ENCODE results near the gene RNFT2.

The RNFT2 gene

GRCh38 chr12:116737774-116738657 lies at the start of gene RNFT2, which contains the start of gene SPRING1:
Gene RNFT2, plus strand, starts transcription at chr12:116738315. Its CDS starts 2,183 bp downstream, at chr12:116740498.
Gene SPRING1, minus strand, starts transcription at chr12:116738069. Its CDS starts 169 bp downstream, at chr12:116737900.
- in situ Hi-C loops (cut with MboI; ENCODE audit: low sequenced_read_pairs) = no loop called here

GRCh38 chr12:116689521-116689920 lies 48.6 kb upstream of the RNFT2 start:
- in situ Hi-C loops (cut with MboI; ENCODE audit: low sequenced_read_pairs) = no loop called here

GRCh38 chr12:116689979-116690744 lies 48.0 kb upstream of the RNFT2 start:
- in situ Hi-C loops (cut with MboI; ENCODE audit: low sequenced_read_pairs) = no loop called here

GRCh38 chr12:116691205-116691604 lies 46.9 kb upstream of the RNFT2 start:
- in situ Hi-C loops (cut with MboI; ENCODE audit: low sequenced_read_pairs) = no loop called here

- in situ Hi-C loops (cut with MboI; ENCODE audit: low sequenced_read_pairs) = no loop called here
These were observed 46.5 kb upstream of the RNFT2 start for GRCh38 chr12:116691636-116692035.

- in situ Hi-C loops (cut with MboI; ENCODE audit: low sequenced_read_pairs) = no loop called here
These were observed 45.5 kb upstream of the RNFT2 start for GRCh38 chr12:116692605-116693004.

- in situ Hi-C loops (cut with MboI; ENCODE audit: low sequenced_read_pairs) = no loop called here
These were observed 44.6 kb upstream of the RNFT2 start for GRCh38 chr12:116693286-116694227.

GRCh38 chr12:116694653-116695463 lies 43.3 kb upstream of the RNFT2 start:
- in situ Hi-C loops (cut with MboI; ENCODE audit: low sequenced_read_pairs) = no loop called here

- in situ Hi-C loops (cut with MboI; ENCODE audit: low sequenced_read_pairs) = no loop called here
These were observed 42.7 kb upstream of the RNFT2 start for GRCh38 chr12:116695464-116695725.

- in situ Hi-C loops (cut with MboI; ENCODE audit: low sequenced_read_pairs) = no loop called here
These were observed 40.8 kb upstream of the RNFT2 start for GRCh38 chr12:116697305-116697704.

- in situ Hi-C loops (cut with MboI; ENCODE audit: low sequenced_read_pairs) = no loop called here
These were observed 40.4 kb upstream of the RNFT2 start for GRCh38 chr12:116697716-116698115.

- in situ Hi-C loops (cut with MboI; ENCODE audit: low sequenced_read_pairs) = no loop called here
These were observed 40.0 kb upstream of the RNFT2 start for GRCh38 chr12:116698116-116698515.

- in situ Hi-C loops (cut with MboI; ENCODE audit: low sequenced_read_pairs) = no loop called here
These were observed 39.5 kb upstream of the RNFT2 start for GRCh38 chr12:116698554-116699075.

GRCh38 chr12:116700066-116700465 lies 38.0 kb upstream of the RNFT2 start:
- in situ Hi-C loops (cut with MboI; ENCODE audit: low sequenced_read_pairs) = no loop called here

- in situ Hi-C loops (cut with MboI; ENCODE audit: low sequenced_read_pairs) = no loop called here
These were observed 36.7 kb upstream of the RNFT2 start for GRCh38 chr12:116701432-116701831.

- in situ Hi-C loops (cut with MboI; ENCODE audit: low sequenced_read_pairs) = no loop called here
These were observed 34.8 kb upstream of the RNFT2 start for GRCh38 chr12:116703214-116703795.

GRCh38 chr12:116707751-116708150 lies 30.4 kb upstream of the RNFT2 start:
- in situ Hi-C loops (cut with MboI; ENCODE audit: low sequenced_read_pairs) = no loop called here

- in situ Hi-C loops (cut with MboI; ENCODE audit: low sequenced_read_pairs) = no loop called here
These were observed 29.0 kb upstream of the RNFT2 start for GRCh38 chr12:116708826-116709756.

All from hTERT RPE-1 (cell line).